ENCODE results near the gene FBXL13.
"Not testable (repeated sequence)": the region's sequence is repeated elsewhere in the genome, so short reads cannot be mapped to it uniquely, and the experiment has no call there.

FBXL13 gene

DNA sequence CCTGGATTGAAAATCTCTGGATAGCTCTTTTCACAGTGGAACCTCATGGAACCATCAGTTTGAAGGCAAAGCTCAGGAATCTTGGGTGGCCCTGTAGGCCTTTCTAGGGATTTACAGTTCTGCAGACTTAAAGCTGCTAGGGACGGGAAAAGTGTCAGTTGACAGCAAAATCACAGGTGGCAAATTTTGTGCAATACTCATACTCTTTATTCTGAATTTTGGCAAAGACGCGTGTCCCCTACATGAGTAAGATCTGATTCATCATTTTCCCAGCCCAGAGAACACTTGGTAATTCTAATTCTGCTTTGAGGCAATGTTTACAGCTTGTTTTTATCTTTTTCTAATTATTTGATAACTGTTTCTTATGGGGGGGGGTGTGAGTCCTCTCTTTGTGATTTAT is 158.2 kb downstream of the FBXL13 start:
- in situ Hi-C loops (cut with MboI; ENCODE audit: low sequenced_read_pairs, unreplicated experiment), result no loop called here
- DNase-seq (ENCODE audit: low spot score), result no peak
- TF ChIP-seq, protein P1, sequence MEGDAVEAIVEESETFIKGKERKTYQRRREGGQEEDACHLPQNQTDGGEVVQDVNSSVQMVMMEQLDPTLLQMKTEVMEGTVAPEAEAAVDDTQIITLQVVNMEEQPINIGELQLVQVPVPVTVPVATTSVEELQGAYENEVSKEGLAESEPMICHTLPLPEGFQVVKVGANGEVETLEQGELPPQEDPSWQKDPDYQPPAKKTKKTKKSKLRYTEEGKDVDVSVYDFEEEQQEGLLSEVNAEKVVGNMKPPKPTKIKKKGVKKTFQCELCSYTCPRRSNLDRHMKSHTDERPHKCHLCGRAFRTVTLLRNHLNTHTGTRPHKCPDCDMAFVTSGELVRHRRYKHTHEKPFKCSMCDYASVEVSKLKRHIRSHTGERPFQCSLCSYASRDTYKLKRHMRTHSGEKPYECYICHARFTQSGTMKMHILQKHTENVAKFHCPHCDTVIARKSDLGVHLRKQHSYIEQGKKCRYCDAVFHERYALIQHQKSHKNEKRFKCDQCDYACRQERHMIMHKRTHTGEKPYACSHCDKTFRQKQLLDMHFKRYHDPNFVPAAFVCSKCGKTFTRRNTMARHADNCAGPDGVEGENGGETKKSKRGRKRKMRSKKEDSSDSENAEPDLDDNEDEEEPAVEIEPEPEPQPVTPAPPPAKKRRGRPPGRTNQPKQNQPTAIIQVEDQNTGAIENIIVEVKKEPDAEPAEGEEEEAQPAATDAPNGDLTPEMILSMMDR (IDR thresholded peaks at IDR 0.05; ENCODE audit: borderline replicate concordance, control extremely low read depth, extremely low read depth, insufficient read depth, missing control alignments), result no peak

DNA sequence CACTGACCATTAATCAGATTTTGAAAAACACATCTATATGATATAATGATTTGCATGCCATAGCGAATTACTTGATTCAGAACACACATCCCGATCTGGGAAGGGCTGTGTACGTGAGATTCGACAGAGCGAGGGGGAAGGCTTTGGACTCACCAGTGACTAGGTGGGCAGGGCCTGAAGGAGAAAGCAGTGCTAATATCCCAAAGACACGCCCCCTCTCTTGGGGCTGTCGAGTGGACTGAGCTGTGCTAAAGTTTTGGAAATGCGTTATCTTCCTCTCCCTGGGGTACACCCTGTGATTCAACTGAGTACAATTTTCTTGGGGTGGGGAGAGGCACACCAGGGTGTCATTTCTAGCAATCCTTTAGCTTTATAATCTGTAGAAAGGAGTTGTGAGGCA is 160.0 kb downstream of the FBXL13 start:
- TF ChIP-seq, protein P1 (IDR thresholded peaks at IDR 0.05; ENCODE audit: borderline replicate concordance, control extremely low read depth, extremely low read depth, insufficient read depth, missing control alignments), result no peak
- in situ Hi-C loops (cut with MboI; ENCODE audit: low sequenced_read_pairs, unreplicated experiment), result no loop called here
- DNase-seq (ENCODE audit: low spot score), result no peak

DNA sequence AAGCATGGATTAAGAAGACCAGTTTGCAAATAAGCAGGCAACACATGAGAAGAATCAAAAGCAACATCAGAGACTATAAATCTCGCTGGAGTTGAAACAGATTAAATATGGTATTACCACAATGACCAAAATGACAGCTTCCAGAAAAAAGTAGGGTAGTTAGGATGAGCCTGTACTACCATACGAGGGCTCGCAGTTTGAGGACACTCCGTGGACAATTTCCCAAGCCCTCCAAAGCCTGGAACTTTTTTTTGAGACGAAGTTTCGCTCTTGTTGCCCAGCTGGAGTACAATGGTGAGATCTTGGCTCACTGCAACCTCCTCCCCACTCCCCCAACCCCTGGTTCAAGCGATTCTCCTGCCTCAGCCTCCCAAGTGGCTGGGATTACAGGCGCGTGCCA is 160.8 kb downstream of the FBXL13 start:
- no peak for DNase-seq (ENCODE audit: low spot score)
- TF ChIP-seq, protein P1 (IDR thresholded peaks at IDR 0.05; ENCODE audit: borderline replicate concordance, control extremely low read depth, extremely low read depth, insufficient read depth, missing control alignments), result no peak
- in situ Hi-C loops (cut with MboI; ENCODE audit: low sequenced_read_pairs, unreplicated experiment), result no loop called here

DNA sequence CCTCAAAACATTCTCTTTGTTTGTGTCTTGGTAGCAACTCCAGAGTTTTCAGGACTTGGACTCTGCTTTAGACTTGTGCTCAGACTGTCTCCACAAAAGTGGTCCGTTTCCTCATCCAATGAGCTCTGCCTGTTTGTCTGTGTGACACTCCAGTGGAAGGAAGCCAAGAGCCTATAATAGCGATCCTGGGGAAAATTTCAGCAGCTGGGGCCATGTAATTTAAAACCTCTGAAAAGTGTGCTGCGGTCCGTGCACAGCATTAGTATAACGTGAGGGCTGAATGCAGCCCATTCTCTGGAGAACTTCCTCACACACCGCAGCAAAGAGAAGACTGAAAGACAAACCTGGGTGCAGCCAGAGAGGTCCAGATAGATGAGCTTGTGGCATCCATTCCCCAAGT is 161.9 kb downstream of the FBXL13 start, which contains the start of gene LRRC17:
LRRC17 (plus strand) TSS at position 259 of the 400 bp plus-strand sequence. CDS start 20,914 bp downstream, outside the sequence.
- TF ChIP-seq, protein P1 (IDR thresholded peaks at IDR 0.05; ENCODE audit: borderline replicate concordance, control extremely low read depth, extremely low read depth, insufficient read depth, missing control alignments), result no peak
- no peak for DNase-seq (ENCODE audit: low spot score)

DNA sequence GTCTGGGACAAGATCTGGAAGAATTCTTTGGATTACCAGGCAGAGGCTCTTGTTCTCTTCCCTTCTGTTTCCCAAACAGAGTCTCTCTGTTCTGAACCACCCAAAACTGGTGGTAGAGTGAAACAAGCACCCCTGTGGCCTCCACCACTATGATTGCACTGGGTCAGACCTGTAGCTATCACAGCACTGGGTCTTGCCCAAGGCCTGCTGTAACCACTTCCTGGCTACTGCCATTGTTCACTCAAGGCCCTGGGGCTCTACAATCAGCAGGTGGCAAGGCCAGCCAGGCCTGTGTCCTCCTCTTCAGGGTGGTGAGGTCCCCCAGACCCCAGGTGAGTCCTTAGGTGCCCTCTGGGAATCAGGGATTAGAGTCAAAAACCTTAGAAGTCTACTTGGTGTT is 165.9 kb downstream of the FBXL13 start:
- in situ Hi-C loops (cut with MboI; ENCODE audit: low sequenced_read_pairs, unreplicated experiment), result no loop called here
- TF ChIP-seq, protein P1 (IDR thresholded peaks at IDR 0.05; ENCODE audit: borderline replicate concordance, control extremely low read depth, extremely low read depth, insufficient read depth, missing control alignments), result no peak
- no peak for DNase-seq (ENCODE audit: low spot score)

More for the DNA sequence above, 161.9 kb downstream of the FBXL13 start, which contains the start of gene LRRC17:
- in situ Hi-C loops (cut with MboI; ENCODE audit: low sequenced_read_pairs, unreplicated experiment), result no loop called here

DNA sequence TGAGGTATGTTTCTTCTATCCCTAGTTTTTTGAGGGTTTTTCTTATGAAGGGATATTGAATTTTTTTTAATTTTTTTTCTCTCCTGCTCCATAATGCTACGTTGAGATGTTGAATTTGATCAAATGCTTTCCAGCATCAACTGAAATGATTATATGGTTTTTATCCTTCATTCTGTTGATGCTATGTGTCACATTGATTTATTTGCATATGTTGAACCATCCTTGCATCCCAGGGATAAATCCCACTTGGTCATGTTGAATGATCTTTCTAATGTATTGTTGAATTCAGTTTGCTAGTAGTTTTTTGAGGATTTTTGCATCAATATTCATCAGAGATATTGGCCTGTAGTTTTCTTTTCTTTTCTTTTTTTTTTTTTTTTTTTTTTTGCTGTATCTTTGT is 171.0 kb downstream of the FBXL13 start:
- in situ Hi-C loops (cut with MboI; ENCODE audit: low sequenced_read_pairs, unreplicated experiment); DNase-seq (ENCODE audit: low spot score): not testable (repeated sequence)

DNA sequence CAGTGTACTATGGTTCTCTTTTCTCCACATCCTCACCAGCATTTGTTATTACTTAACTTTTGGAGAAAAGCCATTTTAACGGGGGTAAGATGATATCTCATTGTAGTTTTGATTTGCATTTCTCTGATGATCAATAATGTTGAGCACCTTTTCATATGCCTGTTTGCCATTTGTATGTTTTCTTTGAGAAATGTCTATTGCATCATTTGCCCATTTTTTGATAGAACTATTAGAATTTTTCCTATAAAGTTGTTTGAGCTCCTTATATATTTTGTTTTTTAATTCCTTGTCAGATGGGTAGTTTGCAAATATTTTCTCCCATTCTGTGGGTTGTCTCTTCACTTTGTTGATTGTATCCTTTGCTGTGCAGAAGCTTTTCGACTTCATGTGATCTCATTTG is 172.5 kb downstream of the FBXL13 start:
- in situ Hi-C loops (cut with MboI; ENCODE audit: low sequenced_read_pairs, unreplicated experiment); DNase-seq (ENCODE audit: low spot score): not testable (repeated sequence)

DNA sequence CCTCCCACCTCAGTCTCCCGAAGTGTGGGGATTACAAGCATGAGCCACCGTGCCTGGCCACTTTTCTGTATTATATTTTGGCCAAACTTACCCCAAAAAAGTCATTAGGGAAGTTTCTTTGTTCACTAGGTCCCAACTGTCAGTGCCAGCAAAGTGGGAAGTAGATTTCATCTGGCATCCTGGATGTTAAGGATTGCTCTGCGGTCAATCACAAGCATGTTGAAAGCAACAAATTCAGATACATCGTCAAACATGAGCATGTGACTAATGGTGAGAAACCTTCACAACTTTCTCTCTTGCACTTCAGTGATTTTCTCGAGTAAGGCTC is 176.1 kb downstream of the FBXL13 start:
- DNase-seq (ENCODE audit: low spot score), result no peak
- in situ Hi-C loops (cut with MboI; ENCODE audit: low sequenced_read_pairs, unreplicated experiment), result no loop called here
- TF ChIP-seq, protein P1 (IDR thresholded peaks at IDR 0.05; ENCODE audit: borderline replicate concordance, control extremely low read depth, extremely low read depth, insufficient read depth, missing control alignments), result no peak
